Limb (tissue), 2 donors: ENCODE results near the gene MPV17L2.

Experiments
- DNase-seq, 2 donors: peaks; one replicate each; pipeline ENCODE4 v3.0.0-alpha.2; 2016; ENCODE audit errors: extremely low spot score in 2 of 2

MPV17L2 gene

DNA sequence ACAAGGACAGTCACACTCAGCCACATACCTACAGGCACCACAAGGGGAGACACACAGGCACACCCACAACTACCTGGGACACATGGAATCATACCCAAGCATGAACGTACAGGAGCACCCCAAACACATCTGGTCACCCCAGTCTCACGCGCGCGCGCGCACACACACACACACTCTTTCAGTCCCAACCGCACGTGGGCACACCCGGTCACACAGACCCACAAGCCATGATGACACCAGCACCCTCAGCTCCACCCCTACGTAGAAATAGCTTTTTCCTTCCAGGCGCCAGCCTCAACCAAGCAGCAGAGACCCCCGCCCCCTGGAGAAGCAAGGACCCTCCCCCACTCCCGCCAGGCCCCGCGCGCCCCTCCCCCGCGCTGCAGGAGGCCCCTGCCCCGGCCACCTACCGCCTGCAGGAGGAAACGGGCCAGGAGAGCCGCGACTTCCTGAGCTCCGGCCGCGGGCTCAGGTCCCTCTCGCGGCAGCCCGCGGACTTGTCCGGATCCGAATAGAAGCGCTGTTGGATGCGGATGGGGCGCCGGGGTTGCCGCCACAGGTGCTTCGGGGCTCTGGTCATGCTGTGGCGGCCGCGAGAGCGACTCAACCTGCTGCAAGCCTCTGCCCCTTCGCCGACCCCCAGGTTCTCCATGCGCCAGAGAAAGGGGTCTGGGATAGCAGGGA is 39.7 kb downstream of the MPV17L2 start:
- no peak for DNase-seq

DNA sequence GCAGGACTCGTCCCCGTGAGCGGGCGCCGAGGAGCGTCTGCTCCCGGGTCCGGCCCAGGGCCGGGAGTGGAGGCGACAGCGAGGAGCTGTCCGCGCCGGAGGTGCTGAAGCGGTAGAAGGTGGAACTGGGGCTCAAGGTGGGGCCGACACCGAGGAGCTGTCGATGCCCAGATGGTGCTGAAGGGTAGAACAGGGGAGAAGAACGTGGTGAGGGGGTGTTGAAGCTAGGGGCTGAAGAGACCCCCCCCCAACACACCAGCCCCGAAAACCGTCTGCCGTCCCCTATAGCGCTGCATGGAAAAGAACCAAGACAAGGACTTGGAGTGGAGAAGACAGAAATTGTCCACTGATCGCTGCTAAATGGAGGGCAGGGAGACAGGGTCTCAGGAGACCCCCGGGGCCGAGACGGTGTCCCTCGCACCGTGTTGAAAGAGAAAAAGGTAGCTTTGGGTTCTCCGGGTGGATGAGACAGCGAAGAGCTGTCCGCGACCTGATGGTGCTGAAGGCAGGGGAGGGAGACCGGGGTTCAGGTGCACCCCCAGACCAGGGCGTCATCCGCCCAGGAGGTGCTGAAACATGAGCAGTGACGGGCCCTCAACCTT is 40.3 kb downstream of the MPV17L2 start:
- DNase-seq = peak in 1 of 2 donors; percentile 68

DNA sequence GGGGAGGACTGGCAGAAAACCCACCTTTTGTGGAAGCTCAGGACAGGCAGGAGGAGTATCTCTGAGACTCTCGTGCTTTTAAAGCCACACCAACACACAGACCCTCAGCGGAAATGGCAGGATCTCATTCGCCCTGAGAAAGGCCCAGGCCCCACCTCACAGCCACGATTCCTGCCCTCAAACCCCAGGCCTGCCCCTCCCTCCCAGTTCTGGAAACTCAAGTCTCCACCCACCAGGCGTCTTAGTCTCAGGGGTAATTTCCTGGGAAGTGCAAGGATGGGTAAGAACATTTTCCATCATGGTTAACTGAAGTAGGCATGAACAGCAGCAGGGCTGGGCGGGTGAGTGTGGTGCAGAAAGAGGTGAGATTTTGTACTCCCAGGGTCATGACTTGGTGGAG is 41.2 kb downstream of the MPV17L2 start:
- no peak for DNase-seq

GRCh38 chr19:18239303-18239702 is 46.3 kb downstream of the MPV17L2 start:
- no peak for DNase-seq

GRCh38 chr19:18245297-18245696 is 52.3 kb downstream of the MPV17L2 start:
- no peak for DNase-seq
